ENCODE data around the gene LMBR1.

DNA sequence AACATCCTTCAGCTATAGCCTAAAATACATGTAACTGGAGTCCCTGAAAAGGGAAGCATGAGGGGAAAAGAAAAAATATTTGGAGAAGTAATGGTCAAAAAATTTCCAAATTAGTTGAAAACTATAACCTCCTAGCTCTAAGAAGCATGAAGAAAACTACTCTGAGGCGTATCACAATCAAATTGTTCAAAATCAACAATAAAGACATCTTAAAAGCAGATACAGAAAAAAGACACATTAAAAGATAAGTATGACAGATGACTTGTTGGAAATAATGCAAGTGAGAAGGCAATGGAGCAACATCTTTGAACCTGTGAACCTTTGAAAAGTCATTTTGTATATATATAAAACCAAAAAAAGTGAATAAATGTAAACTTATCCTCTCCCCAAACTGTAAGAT lies 159.3 kb downstream of the LMBR1 start:
- TF ChIP-seq CTCF (IDR thresholded peaks at IDR 0.05) (no peak), POLR2A (IDR thresholded peaks at IDR 0.05) (no peak)

Measured in testis (tissue), 2 donors.